Gastrocnemius medialis (tissue), 4 donors: ENCODE data around the gene TMEM164.

Experiments
- POLR2A ChIP-seq, 2 donors: fragments of 450-650 bp; IDR thresholded peaks; one replicate each; pipeline ENCODE4 v1.6.1; 2017; ENCODE audit warnings: antibody characterized with exemption in 2 of 2, mild to moderate bottlenecking in 2 of 2, moderate library complexity in 2 of 2
- TF ChIP-seq, protein P1 (sequence below), 5 experiments: fragments of 450-650 bp in 3 of 5; fragments of 200-600 bp in 2 of 5; sonication (generic) in 2 of 5; IDR thresholded peaks in 4 of 5; conservative IDR thresholded peaks in 1 of 5; 1 replicate in 4 of 5; 2 replicates in 1 of 5; pipeline ENCODE4 v1.5.1; 2016 to 2019; ENCODE audit warnings: antibody characterized with exemption in 5 of 5, mild to moderate bottlenecking in 3 of 5, moderate library complexity in 3 of 5

DNA sequence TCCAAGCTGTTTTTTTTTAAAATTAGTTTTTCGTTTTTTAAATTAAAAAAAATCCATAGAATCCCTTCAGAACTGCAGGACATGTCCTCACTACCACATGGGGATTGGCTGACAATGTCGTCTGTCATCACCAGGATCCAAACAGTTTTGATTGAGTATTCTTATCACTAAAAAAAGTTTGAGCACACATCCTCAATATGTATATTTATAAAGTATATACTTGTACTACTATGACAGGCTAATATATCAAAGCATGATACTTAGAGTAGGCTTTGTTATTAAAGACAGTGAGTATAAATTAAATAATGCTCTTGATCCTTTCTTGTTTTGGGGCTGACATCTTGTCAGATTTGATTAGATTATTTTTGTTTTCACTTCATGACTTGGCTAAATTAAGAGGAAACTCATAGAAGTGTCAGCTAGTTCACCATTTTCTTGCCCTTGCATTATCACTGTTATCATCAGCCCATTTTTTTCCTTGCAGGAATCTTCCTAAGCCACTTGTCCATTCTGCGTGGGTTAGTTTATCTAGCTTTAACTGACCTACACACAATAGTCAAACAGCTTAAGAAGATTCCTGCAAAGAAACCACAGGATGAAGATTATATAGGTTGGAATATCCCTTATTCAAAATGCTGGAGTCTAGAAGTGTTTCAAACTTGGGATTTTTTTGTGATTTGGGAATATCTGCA, 222.2 kb downstream of the TMEM164 start:
- TF ChIP-seq, protein P1, sequence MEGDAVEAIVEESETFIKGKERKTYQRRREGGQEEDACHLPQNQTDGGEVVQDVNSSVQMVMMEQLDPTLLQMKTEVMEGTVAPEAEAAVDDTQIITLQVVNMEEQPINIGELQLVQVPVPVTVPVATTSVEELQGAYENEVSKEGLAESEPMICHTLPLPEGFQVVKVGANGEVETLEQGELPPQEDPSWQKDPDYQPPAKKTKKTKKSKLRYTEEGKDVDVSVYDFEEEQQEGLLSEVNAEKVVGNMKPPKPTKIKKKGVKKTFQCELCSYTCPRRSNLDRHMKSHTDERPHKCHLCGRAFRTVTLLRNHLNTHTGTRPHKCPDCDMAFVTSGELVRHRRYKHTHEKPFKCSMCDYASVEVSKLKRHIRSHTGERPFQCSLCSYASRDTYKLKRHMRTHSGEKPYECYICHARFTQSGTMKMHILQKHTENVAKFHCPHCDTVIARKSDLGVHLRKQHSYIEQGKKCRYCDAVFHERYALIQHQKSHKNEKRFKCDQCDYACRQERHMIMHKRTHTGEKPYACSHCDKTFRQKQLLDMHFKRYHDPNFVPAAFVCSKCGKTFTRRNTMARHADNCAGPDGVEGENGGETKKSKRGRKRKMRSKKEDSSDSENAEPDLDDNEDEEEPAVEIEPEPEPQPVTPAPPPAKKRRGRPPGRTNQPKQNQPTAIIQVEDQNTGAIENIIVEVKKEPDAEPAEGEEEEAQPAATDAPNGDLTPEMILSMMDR (IDR thresholded peaks at IDR 0.05 in 4 of 5, conservative IDR thresholded peaks at IDR 0.05 in 1 of 5) = no peak
- TF ChIP-seq POLR2A (IDR thresholded peaks at IDR 0.05) = no peak
